Measurements from ENCODE around the gene PIP5K1C.
A peak's percentile ranks its signal among the peaks of the same experiment; 100 is the strongest.

The PIP5K1C gene

GRCh38 chr19:3700242-3701032, at the start of gene PIP5K1C:
TSS of gene PIP5K1C (minus strand) at chr19:3700468. CDS start at chr19:3700390, 78 bp downstream.
- peak; percentile 57 for DNase-seq

GRCh38 chr19:3748965-3749364, 48.7 kb upstream of the PIP5K1C start:
- DNase-seq = no peak

GRCh38 chr19:3746371-3747056, 46.2 kb upstream of the PIP5K1C start:
- no peak for DNase-seq

- no peak for DNase-seq
Measured at GRCh38 chr19:3745363-3746045, 45.2 kb upstream of the PIP5K1C start.

GRCh38 chr19:3743486-3743885, 43.2 kb upstream of the PIP5K1C start:
- DNase-seq = no peak

- no peak for DNase-seq
Measured at GRCh38 chr19:3740431-3740830, 40.2 kb upstream of the PIP5K1C start.

- no peak for DNase-seq
Measured at GRCh38 chr19:3738477-3739220, 38.4 kb upstream of the PIP5K1C start.

GRCh38 chr19:3737487-3738205, 37.4 kb upstream of the PIP5K1C start:
- no peak for DNase-seq

GRCh38 chr19:3736106-3736724, 35.9 kb upstream of the PIP5K1C start:
- DNase-seq = no peak

GRCh38 chr19:3734310-3734600, 34.0 kb upstream of the PIP5K1C start:
- no peak for DNase-seq

GRCh38 chr19:3733549-3734309, 33.5 kb upstream of the PIP5K1C start:
- DNase-seq = no peak

- no peak for DNase-seq
Measured at GRCh38 chr19:3732108-3732507, 31.8 kb upstream of the PIP5K1C start.

GRCh38 chr19:3730457-3730958, 30.2 kb upstream of the PIP5K1C start:
- DNase-seq = no peak

GRCh38 chr19:3725640-3726310, 25.5 kb upstream of the PIP5K1C start:
- no peak for DNase-seq

- no peak for DNase-seq
Measured at GRCh38 chr19:3725121-3725520, 24.9 kb upstream of the PIP5K1C start.

- no peak for DNase-seq
Measured at GRCh38 chr19:3723883-3724282, 23.6 kb upstream of the PIP5K1C start.

- DNase-seq = no peak
Measured at GRCh38 chr19:3723110-3723488, 22.8 kb upstream of the PIP5K1C start.

- no peak for DNase-seq
Measured at GRCh38 chr19:3722443-3723109, 22.3 kb upstream of the PIP5K1C start.

- no peak for DNase-seq
Measured at GRCh38 chr19:3721887-3722442, 21.7 kb upstream of the PIP5K1C start.
